ENCODE measurements around the gene PATJ.

PATJ gene

DNA sequence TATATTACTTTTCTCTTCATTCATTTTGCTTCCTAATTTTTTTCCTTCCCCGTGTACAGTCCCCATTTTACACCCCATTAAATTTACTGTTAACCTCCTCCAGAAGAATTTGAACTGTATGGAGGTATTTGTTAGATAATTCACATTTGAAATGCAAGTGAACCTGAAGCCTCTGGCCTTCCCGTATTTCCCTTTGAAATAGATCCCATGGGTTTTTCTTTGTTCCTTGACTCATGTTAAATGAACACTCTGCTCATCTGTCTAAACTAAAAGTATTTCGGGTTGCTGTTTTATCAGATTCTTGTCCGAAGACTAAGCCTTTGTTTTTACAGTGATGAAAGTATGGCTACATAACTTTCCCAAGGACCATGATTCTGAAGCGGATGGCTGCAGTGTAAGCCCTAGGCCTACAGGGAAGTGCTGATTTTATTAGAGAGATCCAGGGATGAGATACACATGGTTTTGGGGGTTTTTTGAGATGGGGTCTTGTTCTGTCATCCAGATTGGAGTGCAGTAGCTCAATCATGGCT, 187.9 kb downstream of the PATJ start:
- Histone ChIP-seq H3K36me3 (ENCODE audit: control insufficient read depth, insufficient read depth, low read length) (no peaks in the 10 kb centered on the region), H4K5ac (ENCODE audit: low read length) (no peak overlapping the region), H2AK5ac (ENCODE audit: low read length) (no peak overlapping the region), H4K8ac (ENCODE audit: low read depth, low read length) (no peak overlapping the region), H2BK5ac (ENCODE audit: low read length) (no peak overlapping the region), H3K4me3 (ENCODE audit: low read length) (no peak overlapping the region), H2BK15ac (replicated peaks; ENCODE audit: low read depth) (no peak overlapping the region), H3K56ac (ENCODE audit: low read length) (no peak overlapping the region), H3K4me2 (ENCODE audit: low read length) (no peak overlapping the region), H3K18ac (ENCODE audit: low read length) (no peak overlapping the region), H3K4ac (ENCODE audit: low read depth, low read length) (no peak overlapping the region), H3K79me2 (ENCODE audit: control insufficient read depth, insufficient read depth, low read length) (no peaks in the 10 kb centered on the region), H3K27ac (ENCODE audit: low read depth, low read length) (no peak overlapping the region), H3K4me1 (ENCODE audit: control insufficient read depth, low read depth, low read length) (no peaks in the 10 kb centered on the region), H3K23ac (ENCODE audit: low read length) (no peak overlapping the region), H3K27me3 (ENCODE audit: insufficient read depth, low read length, poor library complexity) (no peaks in the 10 kb centered on the region), H3K9ac (ENCODE audit: low read length) (no peak overlapping the region), H3K79me1 (ENCODE audit: low read length) (no peaks in the 10 kb centered on the region), H2BK120ac (ENCODE audit: low read depth, low read length) (no peak overlapping the region)
- no peak for DNase-seq
- WGBS (ENCODE audit: extremely low coverage, insufficient coverage, low lambda C conversion rate), result no CpG with 5 or more reads among the region's 5 CpGs

DNA sequence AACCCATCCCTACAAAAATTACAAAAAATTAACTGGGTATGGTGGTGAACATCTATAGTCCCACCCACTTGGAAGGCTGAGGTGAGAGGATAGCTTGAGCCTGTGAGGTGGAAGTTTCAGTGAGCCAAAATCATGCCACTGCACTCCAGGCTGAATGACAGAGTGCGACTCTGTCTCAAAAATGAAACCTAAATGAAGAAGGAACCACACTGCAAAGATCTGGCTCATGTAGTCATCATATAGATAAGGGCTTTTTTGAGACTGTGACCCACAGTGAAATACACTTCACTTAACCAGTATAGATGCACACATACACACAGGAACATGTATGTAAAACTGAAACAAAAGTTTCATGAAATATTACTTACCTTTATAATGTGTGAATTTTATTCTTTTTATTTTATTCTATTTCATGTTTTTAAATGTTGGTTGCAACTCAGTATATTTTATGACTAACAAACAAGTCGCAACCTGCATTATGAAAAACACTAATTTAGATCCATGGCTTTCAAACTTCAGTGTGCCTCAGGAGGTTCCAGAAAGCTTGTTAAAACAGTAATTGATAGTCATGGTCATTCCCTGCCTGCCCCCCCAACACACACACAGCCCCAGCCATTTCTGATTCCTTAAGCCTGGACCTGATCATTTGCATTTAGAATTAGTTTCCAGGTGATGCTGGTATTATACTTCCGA, 189.5 kb downstream of the PATJ start:
- no peaks in the 10 kb centered on the region for H3K36me3 ChIP-seq (ENCODE audit: control insufficient read depth, insufficient read depth, low read length)

DNA sequence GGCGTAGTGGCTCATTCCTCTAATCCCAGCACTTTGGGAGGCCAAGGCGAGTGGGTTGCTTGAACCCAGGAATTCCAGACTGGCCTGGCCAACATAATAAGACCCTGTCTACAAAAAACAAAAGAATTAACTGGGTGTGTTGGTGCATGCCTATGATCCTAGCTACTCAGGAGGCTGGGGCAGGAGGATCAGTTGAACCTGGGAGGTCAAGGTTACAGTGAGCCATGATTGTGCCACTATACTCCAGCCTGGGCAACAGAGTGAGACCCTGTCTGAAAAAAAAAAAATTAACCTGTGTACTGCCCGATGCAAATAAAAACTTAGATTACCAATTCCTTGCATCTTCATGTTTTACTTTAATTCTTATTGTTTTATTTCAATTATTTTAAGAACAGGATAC, 193.2 kb downstream of the PATJ start:
- Histone ChIP-seq H2AK5ac (ENCODE audit: low read length) (no peak overlapping the region), H3K4me2 (ENCODE audit: low read length) (no peak overlapping the region), H3K23ac (ENCODE audit: low read length) (no peak overlapping the region), H4K5ac (ENCODE audit: low read length) (no peak overlapping the region), H2BK5ac (ENCODE audit: low read length) (no peak overlapping the region), H3K18ac (ENCODE audit: low read length) (no peak overlapping the region), H2BK15ac (replicated peaks; ENCODE audit: low read depth) (no peak overlapping the region), H2BK120ac (ENCODE audit: low read depth, low read length) (no peak overlapping the region), H3K9ac (ENCODE audit: low read length) (no peak overlapping the region), H3K4me3 (ENCODE audit: low read length) (no peak overlapping the region), H3K27me3 (ENCODE audit: insufficient read depth, low read length, poor library complexity) (no peaks in the 10 kb centered on the region), H3K4me1 (ENCODE audit: control insufficient read depth, low read depth, low read length) (no peaks in the 10 kb centered on the region), H4K8ac (ENCODE audit: low read depth, low read length) (no peak overlapping the region), H3K79me1 (ENCODE audit: low read length) (no peaks in the 10 kb centered on the region), H3K27ac (ENCODE audit: low read depth, low read length) (no peak overlapping the region), H3K79me2 (ENCODE audit: control insufficient read depth, insufficient read depth, low read length) (no peaks in the 10 kb centered on the region), H3K36me3 (ENCODE audit: control insufficient read depth, insufficient read depth, low read length) (no peaks in the 10 kb centered on the region), H3K56ac (ENCODE audit: low read length) (no peak overlapping the region), H3K4ac (ENCODE audit: low read depth, low read length) (no peak overlapping the region)
- no peak for DNase-seq
- WGBS (ENCODE audit: extremely low coverage, insufficient coverage, low lambda C conversion rate), result no CpG with 5 or more reads among the region's 3 CpGs

More for the DNA sequence above, 189.5 kb downstream of the PATJ start:
- Histone ChIP-seq H3K4me3 (ENCODE audit: low read length) (no peak overlapping the region), H3K9ac (ENCODE audit: low read length) (no peak overlapping the region), H2BK120ac (ENCODE audit: low read depth, low read length) (no peak overlapping the region), H2BK5ac (ENCODE audit: low read length) (no peak overlapping the region), H3K18ac (ENCODE audit: low read length) (no peak overlapping the region), H3K56ac (ENCODE audit: low read length) (no peak overlapping the region), H3K4ac (ENCODE audit: low read depth, low read length) (no peak overlapping the region), H2AK5ac (ENCODE audit: low read length) (no peak overlapping the region), H3K4me2 (ENCODE audit: low read length) (no peak overlapping the region), H3K79me1 (ENCODE audit: low read length) (no peaks in the 10 kb centered on the region), H3K27ac (ENCODE audit: low read depth, low read length) (no peak overlapping the region), H3K4me1 (ENCODE audit: control insufficient read depth, low read depth, low read length) (no peaks in the 10 kb centered on the region), H3K79me2 (ENCODE audit: control insufficient read depth, insufficient read depth, low read length) (no peaks in the 10 kb centered on the region), H3K27me3 (ENCODE audit: insufficient read depth, low read length, poor library complexity) (no peaks in the 10 kb centered on the region), H4K5ac (ENCODE audit: low read length) (no peak overlapping the region), H3K23ac (ENCODE audit: low read length) (no peak overlapping the region), H2BK15ac (replicated peaks; ENCODE audit: low read depth) (no peak overlapping the region), H4K8ac (ENCODE audit: low read depth, low read length) (peak overlapping the region; percentile 65)
- DNase-seq, result no peak
- no CpG with 5 or more reads among the region's 3 CpGs for WGBS (ENCODE audit: extremely low coverage, insufficient coverage, low lambda C conversion rate)

DNA sequence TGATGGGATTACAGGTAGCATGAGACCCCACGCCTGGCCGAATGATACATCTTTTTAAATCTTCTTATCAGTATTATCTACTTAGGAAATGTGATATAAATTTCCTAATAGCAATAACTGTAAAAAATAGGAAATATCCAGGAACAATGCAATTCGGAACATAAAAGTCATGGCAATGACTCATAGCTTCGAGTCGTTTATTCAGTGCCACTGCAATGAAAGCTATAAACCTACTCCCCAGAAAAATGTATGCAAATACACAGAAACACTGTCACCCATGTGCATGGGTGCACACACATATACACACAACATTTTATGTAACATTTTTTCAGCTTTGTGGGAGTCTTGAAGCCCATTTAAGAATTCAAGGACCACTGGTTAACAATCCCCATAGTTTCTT, 194.6 kb downstream of the PATJ start:
- H3K36me3 ChIP-seq (ENCODE audit: control insufficient read depth, insufficient read depth, low read length), result no peaks in the 10 kb centered on the region
- no peak overlapping the region for H2BK15ac ChIP-seq (replicated peaks; ENCODE audit: low read depth)
- no CpG with 5 or more reads among the region's 5 CpGs for WGBS (ENCODE audit: extremely low coverage, insufficient coverage, low lambda C conversion rate)
- H3K18ac ChIP-seq (ENCODE audit: low read length), result no peak overlapping the region
- no peak for DNase-seq
- H3K27ac ChIP-seq (ENCODE audit: low read depth, low read length), result no peak overlapping the region
- no peak overlapping the region for H3K4ac ChIP-seq (ENCODE audit: low read depth, low read length)
- H4K5ac ChIP-seq (ENCODE audit: low read length), result no peak overlapping the region
- H4K8ac ChIP-seq (ENCODE audit: low read depth, low read length), result no peak overlapping the region
- H3K79me2 ChIP-seq (ENCODE audit: control insufficient read depth, insufficient read depth, low read length), result no peaks in the 10 kb centered on the region
- H3K4me3 ChIP-seq (ENCODE audit: low read length), result no peak overlapping the region
- no peak overlapping the region for H3K23ac ChIP-seq (ENCODE audit: low read length)
- no peak overlapping the region for H2AK5ac ChIP-seq (ENCODE audit: low read length)
- no peak overlapping the region for H3K56ac ChIP-seq (ENCODE audit: low read length)
- H3K27me3 ChIP-seq (ENCODE audit: insufficient read depth, low read length, poor library complexity), result no peaks in the 10 kb centered on the region
- no peaks in the 10 kb centered on the region for H3K79me1 ChIP-seq (ENCODE audit: low read length)
- no peaks in the 10 kb centered on the region for H3K4me1 ChIP-seq (ENCODE audit: control insufficient read depth, low read depth, low read length)
- no peak overlapping the region for H3K4me2 ChIP-seq (ENCODE audit: low read length)
- H2BK5ac ChIP-seq (ENCODE audit: low read length), result no peak overlapping the region
- H3K9ac ChIP-seq (ENCODE audit: low read length), result no peak overlapping the region
- H2BK120ac ChIP-seq (ENCODE audit: low read depth, low read length), result no peak overlapping the region

DNA sequence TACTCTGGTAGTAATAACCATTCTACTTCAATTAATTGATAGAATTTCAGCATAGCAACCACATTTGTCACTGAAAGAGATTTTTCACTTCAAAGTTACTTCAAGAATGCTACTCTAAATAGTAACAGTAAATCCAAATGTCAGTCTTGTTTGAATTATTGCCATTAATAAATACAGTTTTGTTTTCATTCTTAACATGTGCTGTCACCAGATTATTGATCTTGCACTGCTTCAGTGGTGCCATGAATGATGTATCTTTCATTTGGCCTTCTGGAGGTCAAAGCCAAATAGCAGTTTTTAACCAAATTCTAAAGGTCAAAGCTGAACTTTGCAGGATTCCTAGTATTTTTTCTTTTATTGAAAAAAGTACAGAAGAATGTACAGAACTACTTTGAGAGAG, 199.5 kb downstream of the PATJ start:
- no peak overlapping the region for H3K18ac ChIP-seq (ENCODE audit: low read length)
- no peak overlapping the region for H3K23ac ChIP-seq (ENCODE audit: low read length)
- H3K4me3 ChIP-seq (ENCODE audit: low read length), result no peak overlapping the region
- H3K27me3 ChIP-seq (ENCODE audit: insufficient read depth, low read length, poor library complexity), result no peaks in the 10 kb centered on the region
- no peak overlapping the region for H2BK120ac ChIP-seq (ENCODE audit: low read depth, low read length)
- H3K27ac ChIP-seq (ENCODE audit: low read depth, low read length), result no peak overlapping the region
- no peak overlapping the region for H3K9ac ChIP-seq (ENCODE audit: low read length)
- H3K79me1 ChIP-seq (ENCODE audit: low read length), result no peaks in the 10 kb centered on the region
- H3K4me2 ChIP-seq (ENCODE audit: low read length), result no peak overlapping the region
- H3K4ac ChIP-seq (ENCODE audit: low read depth, low read length), result no peak overlapping the region
- no peak overlapping the region for H2BK15ac ChIP-seq (replicated peaks; ENCODE audit: low read depth)
- no peak for DNase-seq
- no peak overlapping the region for H2BK5ac ChIP-seq (ENCODE audit: low read length)
- no peaks in the 10 kb centered on the region for H3K79me2 ChIP-seq (ENCODE audit: control insufficient read depth, insufficient read depth, low read length)
- no peak overlapping the region for H4K5ac ChIP-seq (ENCODE audit: low read length)
- H3K36me3 ChIP-seq (ENCODE audit: control insufficient read depth, insufficient read depth, low read length), result no peaks in the 10 kb centered on the region
- H4K8ac ChIP-seq (ENCODE audit: low read depth, low read length), result no peak overlapping the region
- no peak overlapping the region for H2AK5ac ChIP-seq (ENCODE audit: low read length)
- no peak overlapping the region for H3K56ac ChIP-seq (ENCODE audit: low read length)
- no peaks in the 10 kb centered on the region for H3K4me1 ChIP-seq (ENCODE audit: control insufficient read depth, low read depth, low read length)

DNA sequence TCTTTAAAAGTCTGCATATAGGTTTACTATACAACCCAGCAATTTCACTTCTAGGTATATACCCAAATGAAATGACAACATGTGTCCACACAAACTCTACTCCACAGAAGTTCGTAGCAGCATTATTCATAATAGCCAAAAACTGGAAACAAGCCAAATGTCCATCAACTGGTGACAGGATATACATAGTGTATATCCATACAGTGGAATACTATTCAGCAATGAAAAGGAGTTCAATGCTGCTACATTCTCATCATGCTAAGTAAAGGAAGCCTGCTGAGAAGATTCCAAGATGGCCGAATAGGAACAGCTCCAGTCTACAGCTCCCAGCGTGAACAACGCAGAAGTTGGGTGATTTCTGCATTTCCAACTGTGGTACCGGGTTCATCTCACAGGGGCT, 200.6 kb downstream of the PATJ start:
- Histone ChIP-seq H3K23ac (ENCODE audit: low read length) (no peak overlapping the region), H3K18ac (ENCODE audit: low read length) (no peak overlapping the region), H3K27me3 (ENCODE audit: insufficient read depth, low read length, poor library complexity) (no peaks in the 10 kb centered on the region), H3K79me2 (ENCODE audit: control insufficient read depth, insufficient read depth, low read length) (no peaks in the 10 kb centered on the region), H4K8ac (ENCODE audit: low read depth, low read length) (no peak overlapping the region), H2BK15ac (replicated peaks; ENCODE audit: low read depth) (no peak overlapping the region), H3K79me1 (ENCODE audit: low read length) (no peaks in the 10 kb centered on the region), H3K9ac (ENCODE audit: low read length) (no peak overlapping the region), H3K4me2 (ENCODE audit: low read length) (no peak overlapping the region), H4K5ac (ENCODE audit: low read length) (no peak overlapping the region), H3K56ac (ENCODE audit: low read length) (no peak overlapping the region), H3K27ac (ENCODE audit: low read depth, low read length) (no peak overlapping the region), H2BK5ac (ENCODE audit: low read length) (no peak overlapping the region), H3K36me3 (ENCODE audit: control insufficient read depth, insufficient read depth, low read length) (no peaks in the 10 kb centered on the region), H2AK5ac (ENCODE audit: low read length) (no peak overlapping the region), H3K4ac (ENCODE audit: low read depth, low read length) (no peak overlapping the region), H3K4me3 (ENCODE audit: low read length) (no peak overlapping the region), H3K4me1 (ENCODE audit: control insufficient read depth, low read depth, low read length) (no peaks in the 10 kb centered on the region), H2BK120ac (ENCODE audit: low read depth, low read length) (no peak overlapping the region)
- DNase-seq, result no peak
- WGBS (ENCODE audit: extremely low coverage, insufficient coverage, low lambda C conversion rate), result no CpG with 5 or more reads among the region's 5 CpGs
